ENCODE data around the gene MXRA8.

DNA sequence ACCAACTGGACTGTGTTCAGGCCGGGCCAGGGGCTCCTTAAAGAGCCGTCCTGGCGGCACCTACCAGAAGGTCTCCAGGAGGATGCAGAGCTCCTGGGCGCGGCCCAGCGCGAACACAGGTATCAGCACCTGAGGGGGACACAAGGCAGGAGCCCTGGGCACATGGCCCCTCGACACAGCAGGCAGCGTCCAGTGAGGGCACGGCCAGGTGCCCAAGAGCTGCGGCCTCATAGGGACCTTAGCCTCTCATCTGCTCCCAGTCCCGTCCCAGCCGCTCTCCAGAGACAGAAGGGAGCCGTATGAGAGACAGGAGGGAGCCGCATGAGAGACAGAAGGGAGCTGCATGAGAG, 44.1 kb downstream of the MXRA8 start:
- TF ChIP-seq POLR2AphosphoS5 (IDR thresholded peaks at IDR 0.05; ENCODE audit: low read depth, low read length) (no peak), TAF1 (IDR thresholded peaks at IDR 0.05; ENCODE audit: borderline replicate concordance, insufficient read depth, low read length) (no peak), FOXP2 (optimal IDR thresholded peaks at IDR 0.05; ENCODE audit: borderline replicate concordance, extremely low read depth, extremely low read length, insufficient read depth) (no peak)
- TF ChIP-seq, protein P1, sequence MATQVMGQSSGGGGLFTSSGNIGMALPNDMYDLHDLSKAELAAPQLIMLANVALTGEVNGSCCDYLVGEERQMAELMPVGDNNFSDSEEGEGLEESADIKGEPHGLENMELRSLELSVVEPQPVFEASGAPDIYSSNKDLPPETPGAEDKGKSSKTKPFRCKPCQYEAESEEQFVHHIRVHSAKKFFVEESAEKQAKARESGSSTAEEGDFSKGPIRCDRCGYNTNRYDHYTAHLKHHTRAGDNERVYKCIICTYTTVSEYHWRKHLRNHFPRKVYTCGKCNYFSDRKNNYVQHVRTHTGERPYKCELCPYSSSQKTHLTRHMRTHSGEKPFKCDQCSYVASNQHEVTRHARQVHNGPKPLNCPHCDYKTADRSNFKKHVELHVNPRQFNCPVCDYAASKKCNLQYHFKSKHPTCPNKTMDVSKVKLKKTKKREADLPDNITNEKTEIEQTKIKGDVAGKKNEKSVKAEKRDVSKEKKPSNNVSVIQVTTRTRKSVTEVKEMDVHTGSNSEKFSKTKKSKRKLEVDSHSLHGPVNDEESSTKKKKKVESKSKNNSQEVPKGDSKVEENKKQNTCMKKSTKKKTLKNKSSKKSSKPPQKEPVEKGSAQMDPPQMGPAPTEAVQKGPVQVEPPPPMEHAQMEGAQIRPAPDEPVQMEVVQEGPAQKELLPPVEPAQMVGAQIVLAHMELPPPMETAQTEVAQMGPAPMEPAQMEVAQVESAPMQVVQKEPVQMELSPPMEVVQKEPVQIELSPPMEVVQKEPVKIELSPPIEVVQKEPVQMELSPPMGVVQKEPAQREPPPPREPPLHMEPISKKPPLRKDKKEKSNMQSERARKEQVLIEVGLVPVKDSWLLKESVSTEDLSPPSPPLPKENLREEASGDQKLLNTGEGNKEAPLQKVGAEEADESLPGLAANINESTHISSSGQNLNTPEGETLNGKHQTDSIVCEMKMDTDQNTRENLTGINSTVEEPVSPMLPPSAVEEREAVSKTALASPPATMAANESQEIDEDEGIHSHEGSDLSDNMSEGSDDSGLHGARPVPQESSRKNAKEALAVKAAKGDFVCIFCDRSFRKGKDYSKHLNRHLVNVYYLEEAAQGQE (IDR thresholded peaks at IDR 0.05; ENCODE audit: insufficient read depth in 1 of 2, low read depth in 2 of 2, low read length in 2 of 2) = no peak
